GM13977 (cell line): ENCODE results near the gene ZBED4.

Experiments
- DNase-seq: peaks from one replicate; pipeline ENCODE4 v3.0.0; 2012; ENCODE audit warnings: low spot score
- CTCF ChIP-seq: IDR thresholded peaks from 2 replicates; pipeline ENCODE4 v1.5.1; 2012; ENCODE audit warnings: mild to moderate bottlenecking, control low read depth; ENCODE audit not compliant: insufficient read depth; ENCODE audit errors: extremely low read depth, missing control alignments
- in situ Hi-C: fragments of 300-500 bp; cut with MboI; formaldehyde crosslinking; loops from one replicate; pipeline ENCODE4 v1.12.0; 2022; ENCODE audit warnings: low sequenced_read_pairs, low pct_unique_long_range_greater_than_20kb, mixed read lengths, inconsistent platforms; ENCODE audit not compliant: unreplicated experiment

Gene ZBED4

GRCh38 chr22:49869845-49870712 lies 16.4 kb downstream of the ZBED4 start:
- DNase-seq, result no peak
- no peak for TF ChIP-seq CTCF
- in situ Hi-C loops, result no loop called here

- TF ChIP-seq CTCF, result no peak
- in situ Hi-C loops, result no loop called here
Measured at GRCh38 chr22:49871482-49871881, 17.8 kb downstream of the ZBED4 start.

DNA sequence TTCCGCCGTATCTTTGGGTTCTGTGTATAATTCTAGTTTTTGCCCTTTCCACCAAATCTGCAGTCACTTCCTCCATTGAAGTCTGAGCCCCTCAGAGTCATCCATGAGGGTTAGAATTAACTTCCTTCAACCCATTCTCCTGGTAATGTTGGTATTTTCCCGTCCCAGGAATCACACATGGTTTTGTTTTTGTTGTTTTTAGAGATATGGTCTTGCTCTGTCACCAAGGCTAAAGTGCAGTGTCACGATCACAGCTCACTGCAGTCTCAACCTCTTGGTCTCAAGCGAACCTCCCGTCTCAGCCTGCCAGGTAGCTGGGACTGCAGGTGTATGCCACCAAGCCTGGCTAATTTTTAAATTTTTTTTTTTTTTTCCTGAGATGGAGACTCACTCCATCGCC lies 18.7 kb downstream of the ZBED4 start:
- no peak for DNase-seq
- TF ChIP-seq CTCF, result no peak
- in situ Hi-C loops, result no loop called here

More at GRCh38 chr22:49871482-49871881, 17.8 kb downstream of the ZBED4 start:
- DNase-seq, result no peak

DNA sequence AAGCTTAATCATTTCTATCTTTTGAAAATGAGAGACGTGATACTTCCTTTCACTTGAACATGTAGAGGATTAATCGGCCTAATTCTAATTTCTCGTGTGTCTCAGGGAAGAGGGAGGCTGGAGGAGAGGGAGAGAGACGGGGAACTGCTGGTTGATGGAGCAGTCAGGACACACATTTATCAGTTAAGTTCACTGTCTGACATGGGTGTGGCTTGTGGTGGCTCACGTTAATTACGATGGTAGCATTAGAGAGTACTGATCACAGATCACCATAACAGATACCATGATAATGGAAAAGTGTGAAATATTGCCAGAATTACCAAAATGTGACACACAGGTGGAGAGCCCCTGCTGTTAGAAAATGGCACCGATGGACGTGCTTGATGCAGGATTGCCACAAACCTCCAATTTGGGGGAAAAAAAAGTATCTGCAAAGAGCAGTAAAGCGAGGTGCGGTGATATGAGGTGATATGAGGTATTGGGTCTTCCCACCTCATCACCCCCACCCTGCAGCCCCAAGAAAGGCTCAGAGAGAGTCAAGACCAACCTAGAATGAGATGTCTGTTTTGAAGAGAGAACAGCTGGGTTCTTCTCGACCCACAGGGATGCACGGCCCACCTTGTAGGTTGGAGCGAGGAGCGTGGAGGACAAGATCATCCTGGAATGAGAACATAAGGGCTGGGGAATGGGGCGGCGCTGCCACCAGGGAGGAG lies 19.7 kb downstream of the ZBED4 start:
- DNase-seq, result no peak
- no peak for TF ChIP-seq CTCF
- in situ Hi-C loops, result no loop called here

GRCh38 chr22:49877642-49878041 lies 24.0 kb downstream of the ZBED4 start:
- no peak for DNase-seq
- TF ChIP-seq CTCF, result no peak
- in situ Hi-C loops, result no loop called here

DNA sequence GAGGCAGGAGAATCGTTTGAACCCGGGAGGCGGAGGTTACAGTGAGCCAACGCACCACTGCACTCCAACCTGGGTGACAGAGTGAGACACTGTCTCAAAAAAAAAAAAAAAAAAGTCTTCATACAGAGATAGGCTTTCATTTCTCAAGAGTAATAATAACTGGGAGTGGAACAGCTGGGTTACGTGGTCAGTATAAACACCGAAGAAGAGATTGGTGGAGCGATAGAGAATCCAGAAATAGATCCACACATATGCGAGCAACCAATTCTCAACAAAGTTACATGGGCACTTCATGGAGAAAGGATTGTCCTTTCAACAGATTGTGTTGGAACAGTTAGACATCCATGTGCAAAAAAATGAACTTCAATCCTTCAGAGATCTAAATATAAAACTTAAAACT lies 24.6 kb downstream of the ZBED4 start:
- no peak for DNase-seq
- in situ Hi-C loops, result no loop called here
- no peak for TF ChIP-seq CTCF
